ENCODE data around the gene ZBTB7C.

The ZBTB7C gene

DNA sequence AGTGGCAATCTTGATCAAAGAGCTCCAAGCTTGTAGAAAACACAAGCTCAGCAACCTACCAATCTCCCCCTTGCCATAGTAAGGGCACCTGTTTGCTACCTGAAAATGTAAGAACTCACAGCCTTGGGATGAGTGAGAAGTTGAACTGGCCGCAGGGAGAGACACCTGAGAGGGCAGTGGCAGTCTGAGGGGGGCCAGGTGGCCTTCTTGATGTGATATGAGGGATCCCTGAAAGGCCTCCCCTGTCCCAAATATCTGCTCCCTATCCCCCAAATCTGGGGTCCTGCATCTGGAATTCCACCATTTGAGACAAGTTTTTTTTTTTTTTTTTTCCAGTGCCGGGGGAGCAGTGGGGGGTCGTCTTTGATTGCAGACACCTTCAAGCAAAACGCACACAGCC, 248.6 kb downstream of the ZBTB7C start:
- TF ChIP-seq, protein P1, sequence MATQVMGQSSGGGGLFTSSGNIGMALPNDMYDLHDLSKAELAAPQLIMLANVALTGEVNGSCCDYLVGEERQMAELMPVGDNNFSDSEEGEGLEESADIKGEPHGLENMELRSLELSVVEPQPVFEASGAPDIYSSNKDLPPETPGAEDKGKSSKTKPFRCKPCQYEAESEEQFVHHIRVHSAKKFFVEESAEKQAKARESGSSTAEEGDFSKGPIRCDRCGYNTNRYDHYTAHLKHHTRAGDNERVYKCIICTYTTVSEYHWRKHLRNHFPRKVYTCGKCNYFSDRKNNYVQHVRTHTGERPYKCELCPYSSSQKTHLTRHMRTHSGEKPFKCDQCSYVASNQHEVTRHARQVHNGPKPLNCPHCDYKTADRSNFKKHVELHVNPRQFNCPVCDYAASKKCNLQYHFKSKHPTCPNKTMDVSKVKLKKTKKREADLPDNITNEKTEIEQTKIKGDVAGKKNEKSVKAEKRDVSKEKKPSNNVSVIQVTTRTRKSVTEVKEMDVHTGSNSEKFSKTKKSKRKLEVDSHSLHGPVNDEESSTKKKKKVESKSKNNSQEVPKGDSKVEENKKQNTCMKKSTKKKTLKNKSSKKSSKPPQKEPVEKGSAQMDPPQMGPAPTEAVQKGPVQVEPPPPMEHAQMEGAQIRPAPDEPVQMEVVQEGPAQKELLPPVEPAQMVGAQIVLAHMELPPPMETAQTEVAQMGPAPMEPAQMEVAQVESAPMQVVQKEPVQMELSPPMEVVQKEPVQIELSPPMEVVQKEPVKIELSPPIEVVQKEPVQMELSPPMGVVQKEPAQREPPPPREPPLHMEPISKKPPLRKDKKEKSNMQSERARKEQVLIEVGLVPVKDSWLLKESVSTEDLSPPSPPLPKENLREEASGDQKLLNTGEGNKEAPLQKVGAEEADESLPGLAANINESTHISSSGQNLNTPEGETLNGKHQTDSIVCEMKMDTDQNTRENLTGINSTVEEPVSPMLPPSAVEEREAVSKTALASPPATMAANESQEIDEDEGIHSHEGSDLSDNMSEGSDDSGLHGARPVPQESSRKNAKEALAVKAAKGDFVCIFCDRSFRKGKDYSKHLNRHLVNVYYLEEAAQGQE (IDR thresholded peaks at IDR 0.05; ENCODE audit: insufficient read depth in 1 of 2, low read depth in 2 of 2, low read length in 2 of 2): no peak
- TF ChIP-seq POLR2AphosphoS5 (IDR thresholded peaks at IDR 0.05; ENCODE audit: low read depth, low read length) (no peak), TAF1 (IDR thresholded peaks at IDR 0.05; ENCODE audit: borderline replicate concordance, insufficient read depth, low read length) (no peak), SIN3A (IDR thresholded peaks at IDR 0.05; ENCODE audit: borderline replicate concordance, insufficient read depth, low read length) (no peak)

DNA sequence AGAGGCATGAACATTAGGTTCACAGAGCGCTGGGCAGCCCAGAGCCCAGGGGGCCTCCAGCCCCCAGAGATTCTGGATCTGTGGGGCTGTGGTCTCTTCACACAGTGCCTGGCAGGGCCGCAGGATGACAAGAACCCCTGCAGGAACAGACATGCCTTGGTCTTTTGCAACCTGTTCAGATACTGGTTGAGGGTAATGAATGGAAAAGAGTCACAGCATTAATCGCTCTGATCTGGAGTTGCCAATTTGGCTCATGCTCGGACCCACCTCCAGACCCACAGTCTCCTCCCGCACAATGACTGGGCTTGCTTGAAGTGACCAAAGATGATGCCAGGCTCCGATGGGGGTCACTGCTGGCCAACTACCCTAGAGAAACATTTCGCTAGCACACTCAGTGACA, 249.4 kb downstream of the ZBTB7C start:
- TF ChIP-seq TAF1 (IDR thresholded peaks at IDR 0.05; ENCODE audit: borderline replicate concordance, insufficient read depth, low read length) (no peak), POLR2AphosphoS5 (IDR thresholded peaks at IDR 0.05; ENCODE audit: low read depth, low read length) (no peak)
- TF ChIP-seq, protein P1 (IDR thresholded peaks at IDR 0.05; ENCODE audit: insufficient read depth in 1 of 2, low read depth in 2 of 2, low read length in 2 of 2): no peak

DNA sequence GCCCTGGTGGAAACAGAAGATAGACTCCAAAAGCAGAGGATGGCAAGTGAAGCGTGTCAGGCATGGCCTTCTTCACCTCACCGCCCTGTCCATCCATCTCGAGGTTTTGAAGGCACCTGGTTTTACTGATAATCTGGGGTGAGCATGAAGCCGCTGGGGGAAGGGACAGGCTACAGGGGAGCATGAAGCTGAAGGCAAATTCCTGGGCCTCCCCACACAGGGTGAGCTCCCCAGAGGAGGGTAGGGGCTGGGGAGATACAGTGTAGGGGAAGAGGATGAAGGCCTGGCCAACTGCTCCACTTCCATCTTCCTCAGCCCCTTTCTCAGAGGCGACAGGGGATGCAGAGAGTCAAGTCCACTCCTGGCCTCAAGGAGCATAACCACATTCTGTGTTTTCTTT, 250.5 kb downstream of the ZBTB7C start:
- no peak for TF ChIP-seq TAF1 (IDR thresholded peaks at IDR 0.05; ENCODE audit: borderline replicate concordance, insufficient read depth, low read length)
- TF ChIP-seq FOXP2 (optimal IDR thresholded peaks at IDR 0.05; ENCODE audit: borderline replicate concordance, extremely low read depth, extremely low read length, insufficient read depth): no peak
- TF ChIP-seq, protein P1 (IDR thresholded peaks at IDR 0.05; ENCODE audit: insufficient read depth in 1 of 2, low read depth in 2 of 2, low read length in 2 of 2): no peak
- TF ChIP-seq SIN3A (IDR thresholded peaks at IDR 0.05; ENCODE audit: borderline replicate concordance, insufficient read depth, low read length): no peak
- TF ChIP-seq POLR2AphosphoS5 (IDR thresholded peaks at IDR 0.05; ENCODE audit: low read depth, low read length): no peak

DNA sequence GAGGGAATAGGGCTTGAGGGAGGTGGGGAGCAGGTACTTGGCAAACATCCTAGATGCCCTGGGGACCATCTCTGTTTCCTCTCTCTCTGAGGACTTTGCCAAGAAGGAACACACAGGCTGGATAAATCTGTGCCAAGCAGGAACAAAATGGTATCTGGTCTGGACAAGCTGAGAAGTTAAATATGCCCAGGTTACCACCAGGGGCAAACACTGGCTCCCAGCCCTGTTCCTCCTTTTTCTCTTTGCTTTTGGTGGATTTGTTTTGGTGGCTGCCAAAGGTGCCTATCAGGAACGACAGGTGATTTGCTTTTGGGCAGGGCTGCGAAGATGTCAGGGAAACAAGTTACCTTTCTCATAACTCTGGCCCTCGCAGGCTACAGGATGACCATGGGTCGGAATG, 251.2 kb downstream of the ZBTB7C start:
- TF ChIP-seq SIN3A (IDR thresholded peaks at IDR 0.05; ENCODE audit: borderline replicate concordance, insufficient read depth, low read length) (no peak), POLR2AphosphoS5 (IDR thresholded peaks at IDR 0.05; ENCODE audit: low read depth, low read length) (no peak), FOXP2 (optimal IDR thresholded peaks at IDR 0.05; ENCODE audit: borderline replicate concordance, extremely low read depth, extremely low read length, insufficient read depth) (no peak), TAF1 (IDR thresholded peaks at IDR 0.05; ENCODE audit: borderline replicate concordance, insufficient read depth, low read length) (no peak)
- TF ChIP-seq, protein P1 (IDR thresholded peaks at IDR 0.05; ENCODE audit: insufficient read depth in 1 of 2, low read depth in 2 of 2, low read length in 2 of 2): no peak

DNA sequence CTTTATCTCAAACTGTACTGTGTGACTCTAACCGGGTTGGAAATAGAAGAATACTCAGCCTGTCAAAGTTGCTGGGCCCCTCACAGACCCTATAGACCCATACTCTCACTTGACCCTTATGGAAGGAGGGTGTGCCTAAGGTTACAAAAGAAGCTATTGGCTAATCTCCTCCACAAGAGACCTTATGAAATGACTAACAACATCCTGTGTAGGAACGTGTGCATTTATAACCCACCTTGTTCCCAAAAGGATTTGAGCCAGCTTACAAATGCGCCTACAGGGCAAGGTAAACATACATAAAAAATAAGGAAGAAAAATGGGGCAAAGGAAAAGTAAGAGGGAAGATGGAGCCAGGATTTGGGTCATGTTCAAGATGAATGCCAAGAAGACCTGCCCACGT, 253.3 kb downstream of the ZBTB7C start:
- no peak for TF ChIP-seq SIN3A (IDR thresholded peaks at IDR 0.05; ENCODE audit: borderline replicate concordance, insufficient read depth, low read length)
- TF ChIP-seq, protein P1 (IDR thresholded peaks at IDR 0.05; ENCODE audit: insufficient read depth in 1 of 2, low read depth in 2 of 2, low read length in 2 of 2): no peak
- TF ChIP-seq TAF1 (IDR thresholded peaks at IDR 0.05; ENCODE audit: borderline replicate concordance, insufficient read depth, low read length): no peak
- TF ChIP-seq POLR2AphosphoS5 (IDR thresholded peaks at IDR 0.05; ENCODE audit: low read depth, low read length): no peak
- TF ChIP-seq FOXP2 (optimal IDR thresholded peaks at IDR 0.05; ENCODE audit: borderline replicate concordance, extremely low read depth, extremely low read length, insufficient read depth): no peak
